NOMO-1 treated with DMSO at 0.1 percent for 48 hours (cell line): ENCODE data around the gene ALKAL2.
"Not testable (repeated sequence)": the region's sequence is repeated elsewhere in the genome, so short reads cannot be mapped to it uniquely, and the experiment has no call there.

Experiments
- DNase-seq: peaks from one replicate; lab custom pipeline; 2025; ENCODE audit not compliant: unreplicated experiment; lab: John Stamatoyannopoulos, UW

Gene ALKAL2

GRCh38 chr2:287911-288757, at the start of gene ALKAL2:
TSS of gene ALKAL2 (minus strand) at chr2:288091. CDS start at chr2:287835, 256 bp downstream.
- DNase-seq = no peak

GRCh38 chr2:336949-337348, 49.1 kb upstream of the ALKAL2 start:
- DNase-seq = not testable (repeated sequence)

- no peak for DNase-seq
Measured at GRCh38 chr2:336360-336759, 48.5 kb upstream of the ALKAL2 start.

GRCh38 chr2:332592-332991, 44.7 kb upstream of the ALKAL2 start:
- no peak for DNase-seq

GRCh38 chr2:328761-329160, 40.9 kb upstream of the ALKAL2 start:
- DNase-seq = no peak

- no peak for DNase-seq
Measured at GRCh38 chr2:323035-323434, 35.1 kb upstream of the ALKAL2 start.

- no peak for DNase-seq
Measured at GRCh38 chr2:322326-322725, 34.4 kb upstream of the ALKAL2 start.

GRCh38 chr2:320561-320960, 32.7 kb upstream of the ALKAL2 start:
- no peak for DNase-seq

GRCh38 chr2:319059-319600, 31.2 kb upstream of the ALKAL2 start:
- DNase-seq = no peak

GRCh38 chr2:317501-318424, 29.9 kb upstream of the ALKAL2 start:
- no peak for DNase-seq

GRCh38 chr2:316381-316780, 28.5 kb upstream of the ALKAL2 start:
- DNase-seq = no peak

GRCh38 chr2:315925-316324, 28.0 kb upstream of the ALKAL2 start:
- not testable (repeated sequence) for DNase-seq

GRCh38 chr2:314561-315336, 26.9 kb upstream of the ALKAL2 start:
- no peak for DNase-seq

- no peak for DNase-seq
Measured at GRCh38 chr2:313991-314390, 26.1 kb upstream of the ALKAL2 start.

GRCh38 chr2:310994-311393, 23.1 kb upstream of the ALKAL2 start:
- DNase-seq = no peak

- DNase-seq = no peak
Measured at GRCh38 chr2:309954-310510, 22.1 kb upstream of the ALKAL2 start.

GRCh38 chr2:309148-309953, 21.5 kb upstream of the ALKAL2 start:
- no peak for DNase-seq

- DNase-seq = no peak
Measured at GRCh38 chr2:305366-305765, 17.5 kb upstream of the ALKAL2 start.

GRCh38 chr2:296354-296753, 8.5 kb upstream of the ALKAL2 start:
- no peak for DNase-seq

GRCh38 chr2:295090-295489, 7.2 kb upstream of the ALKAL2 start:
- DNase-seq = no peak
